ENCODE data around the gene ARMH4. TPM values are rescaled to one million over a fixed set of nuclear protein-coding genes. Genes with fewer than 3 reads are reported as not detected.

Gene ARMH4
- total RNA-seq, 1 experiment from 2014 or later: 42.6 TPM

GRCh38 chr14:58160561-58160960 is 8.5 kb upstream of the ARMH4 start:
- no peak overlapping the region for H3K4ac ChIP-seq (ENCODE audit: low read depth, low read length)
- H4K8ac ChIP-seq (replicated peaks; ENCODE audit: insufficient read length, low read depth, low read length): no peak overlapping the region
- peaks cover 3 to 5% of the 10 kb centered on the region in 2 experiments for H3K4me1 Mint-ChIP-seq
- H2BK20ac ChIP-seq (ENCODE audit: low read depth, low read length, poor library complexity, severe bottlenecking): no peak overlapping the region
- H3K27ac ChIP-seq (ENCODE audit: insufficient read length, low read depth, low read length): no peak overlapping the region
- H3K79me2 ChIP-seq (ENCODE audit: insufficient read depth, low read length): no peaks in the 10 kb centered on the region
- H4K91ac ChIP-seq (ENCODE audit: insufficient read length, low read depth, low read length): no peak overlapping the region
- H3K23ac ChIP-seq (ENCODE audit: insufficient read length, low read depth, low read length): no peak overlapping the region
- no peak overlapping the region for H2BK5ac ChIP-seq (ENCODE audit: insufficient read length, low read length)
- no peak overlapping the region for H4K5ac ChIP-seq (ENCODE audit: insufficient read length, low read depth, low read length)
- no peak overlapping the region for H2AK5ac ChIP-seq (ENCODE audit: insufficient read length, low read length)
- no peaks in the 10 kb centered on the region for H3K23me2 ChIP-seq (ENCODE audit: insufficient read length, low read depth, low read length, poor library complexity, severe bottlenecking)
- H3K9me3 ChIP-seq (ENCODE audit: control insufficient read depth, low read depth, low read length): no peaks in the 10 kb centered on the region
- no peak overlapping the region for H2AFZ ChIP-seq (ENCODE audit: low read length)
- no peak overlapping the region for H2BK15ac ChIP-seq (ENCODE audit: low read depth, low read length)
- no peak overlapping the region for H3T11ph ChIP-seq (ENCODE audit: low read length)
- no peaks in the 10 kb centered on the region for H3K9me3 Mint-ChIP-seq
- H2BK12ac ChIP-seq (ENCODE audit: insufficient read length, low read depth, low read length): no peak overlapping the region
- no peak overlapping the region for H3K4me2 ChIP-seq (ENCODE audit: insufficient read depth, insufficient read length, low read length)
- H2BK120ac ChIP-seq (ENCODE audit: low read depth, low read length, poor library complexity, severe bottlenecking): no peak overlapping the region
- H4K20me1 ChIP-seq (ENCODE audit: control insufficient read depth, insufficient read depth, insufficient read length): no peaks in the 10 kb centered on the region
- H3K14ac ChIP-seq (ENCODE audit: insufficient read depth, low read length): no peak overlapping the region
- H3K9ac ChIP-seq (ENCODE audit: extremely low read depth, insufficient read length, low read length): no peak overlapping the region
- H3K79me1 ChIP-seq (ENCODE audit: insufficient read depth, low read depth, low read length, poor library complexity, severe bottlenecking): no peaks in the 10 kb centered on the region
- H3K4me3 Mint-ChIP-seq: no peak overlapping the region
- no peak overlapping the region for H3K18ac ChIP-seq (ENCODE audit: insufficient read length, low read depth, low read length)
- no peak for TF ChIP-seq CTCF (conservative IDR thresholded peaks at IDR 0.05)
- no peaks in the 10 kb centered on the region for H3K36me3 Mint-ChIP-seq (ENCODE audit: insufficient read depth in 1 of 3, low read depth in 3 of 3)
- H3K4me1 ChIP-seq (ENCODE audit: insufficient read depth, low read length): no peaks in the 10 kb centered on the region
- H3K56ac ChIP-seq (ENCODE audit: insufficient read length, low read depth, low read length): no peak overlapping the region
- no peak overlapping the region for H3K27ac Mint-ChIP-seq
- no peaks in the 10 kb centered on the region; the same call in 1 of the 2 replicates for H3K27me3 Mint-ChIP-seq (ENCODE audit: low read depth)
- H3K27me3 ChIP-seq (ENCODE audit: insufficient read depth, low read length): no peaks in the 10 kb centered on the region
- DNase-seq: no peak

All from H9 (cell line).